IMR-90 (cell line): ENCODE measurements around the gene ITM2B. TPM values are rescaled to one million over a fixed set of nuclear protein-coding genes. Genes with fewer than 3 reads are reported as not detected.

Source experiments
- ATAC-seq: fragments of 200-7000 bp; cut with Tn5 transposase; 2 replicates; pipeline ENCODE4 v1.9.1; 2020; ENCODE audit warnings: low read depth, mild to moderate bottlenecking, moderate library complexity
- BruUV-seq: library from RNA; stranded (reverse); fragments of 400-500 nt; replicated peaks from 2 replicates; lab custom pipeline; 2021; lab: Mats Ljungman, UMichigan
- CTCF ChIA-PET: fragments of 300-600 bp; formaldehyde crosslinking; extraction: SDS; loops from one replicate; lab custom pipeline; 2021; ENCODE audit warnings: antibody characterized with exemption; lab: Yijun Ruan, JAX
- POLR2A ChIA-PET: fragments of 300-600 bp; sonication (Branson Sonifier 250); formaldehyde crosslinking; loops from one replicate; lab custom pipeline; 2022; ENCODE audit warnings: antibody characterized with exemption; ENCODE audit not compliant: unreplicated experiment; lab: Charles Lee
- DNase-seq: peaks from one replicate; pipeline ENCODE4 v3.0.0; 2013
- H2AFZ ChIP-seq: replicated peaks from 2 replicates; pipeline ENCODE3; 2013; ENCODE audit warnings: low read length, mild to moderate bottlenecking; ENCODE audit not compliant: poor library complexity
- H2AK5ac ChIP-seq: 2 replicates; pipeline ENCODE4 v1.6.1; 2013; ENCODE audit warnings: low read depth, low read length, inconsistent platforms
- H2AK9ac ChIP-seq: replicated peaks from 2 replicates; pipeline ENCODE3; 2013; ENCODE audit warnings: mild to moderate bottlenecking, low read depth, low read length, moderate library complexity; ENCODE audit not compliant: poor library complexity
- H2BK120ac ChIP-seq: 2 replicates; pipeline ENCODE4 v1.6.1; 2013; ENCODE audit warnings: low read depth, low read length, inconsistent platforms
- H2BK15ac ChIP-seq: 3 replicates; pipeline ENCODE4 v1.6.1; 2013; ENCODE audit warnings: low read depth, low read length, inconsistent platforms
- H2BK20ac ChIP-seq: 2 replicates; pipeline ENCODE4 v1.6.1; 2013; ENCODE audit warnings: low read depth, mild to moderate bottlenecking, inconsistent platforms, low read length, moderate library complexity
- H2BK5ac ChIP-seq: 2 replicates; pipeline ENCODE4 v1.6.1; 2013; ENCODE audit warnings: mild to moderate bottlenecking, low read depth, low read length, inconsistent platforms; ENCODE audit not compliant: poor library complexity, severe bottlenecking
- H3K14ac ChIP-seq: replicated peaks from 2 replicates; pipeline ENCODE4 v1.6.1; 2013; ENCODE audit warnings: low read depth, low read length, inconsistent platforms
- H3K18ac ChIP-seq: 2 replicates; pipeline ENCODE4 v1.6.1; 2013; ENCODE audit warnings: low read depth, low read length, control low read depth
- H3K23ac ChIP-seq: 2 replicates; pipeline ENCODE4 v1.6.1; 2013; ENCODE audit warnings: low read depth, low read length, inconsistent platforms
- H3K27ac ChIP-seq: 2 replicates; pipeline ENCODE4 v1.5.1; 2013; ENCODE audit warnings: mild to moderate bottlenecking, control low read depth, low read length; ENCODE audit not compliant: insufficient read depth
- H3K27me3 ChIP-seq: 2 replicates; pipeline ENCODE4 v1.6.1; 2013; ENCODE audit warnings: low read length; ENCODE audit not compliant: control insufficient read depth, insufficient read depth
- H3K36me3 ChIP-seq: 2 replicates; pipeline ENCODE4 v1.6.1; 2013; ENCODE audit warnings: low read length, mixed read lengths; ENCODE audit not compliant: control insufficient read depth, insufficient read depth
- H3K4ac ChIP-seq: 2 replicates; pipeline ENCODE4 v1.6.1; 2013; ENCODE audit warnings: low read depth, low read length, inconsistent platforms
- H3K4me1 ChIP-seq: 2 replicates; pipeline ENCODE4 v1.6.1; 2013; ENCODE audit warnings: low read length, mixed read lengths; ENCODE audit not compliant: control insufficient read depth, insufficient read depth
- H3K4me2 ChIP-seq: 2 replicates; pipeline ENCODE4 v1.6.1; 2013; ENCODE audit warnings: low read depth, mild to moderate bottlenecking, control low read depth, low read length, moderate library complexity
- H3K4me3 ChIP-seq: 2 replicates; pipeline ENCODE4 v1.5.1; 2013; ENCODE audit warnings: low read depth, mild to moderate bottlenecking, control low read depth, low read length, moderate library complexity; ENCODE audit not compliant: insufficient read depth
- H3K56ac ChIP-seq: 2 replicates; pipeline ENCODE4 v1.6.1; 2013; ENCODE audit warnings: low read length, inconsistent platforms; ENCODE audit not compliant: insufficient read depth; ENCODE audit errors: extremely low read depth
- H3K79me1 ChIP-seq, 2 experiments: 2 replicates each; pipeline ENCODE4 v1.6.1; 2013; ENCODE audit warnings: low read length in 2 of 2, inconsistent platforms in 1 of 2, low read depth in 1 of 2
- H3K9ac ChIP-seq: 2 replicates; pipeline ENCODE4 v1.6.1; 2013; ENCODE audit warnings: low read depth, low read length, control low read depth
- H3K9me1 ChIP-seq: 2 replicates; pipeline ENCODE4 v1.6.1; 2013; ENCODE audit warnings: low read length, inconsistent platforms; ENCODE audit not compliant: insufficient read depth
- H3K9me3 ChIP-seq: 2 replicates; pipeline ENCODE4 v1.6.1; 2013; ENCODE audit warnings: low read length; ENCODE audit not compliant: control insufficient read depth, insufficient read depth
- H4K20me1 ChIP-seq: 2 replicates; pipeline ENCODE4 v1.6.1; 2013; ENCODE audit warnings: low read length, inconsistent platforms; ENCODE audit not compliant: insufficient read depth
- H4K5ac ChIP-seq: 2 replicates; pipeline ENCODE4 v1.6.1; 2013; ENCODE audit warnings: mild to moderate bottlenecking, low read depth, low read length, control low read depth
- H4K8ac ChIP-seq, 2 experiments: 2 replicates each; pipeline ENCODE4 v1.6.1; 2013; ENCODE audit warnings: low read depth in 2 of 2, low read length in 2 of 2, control low read depth in 1 of 2, inconsistent platforms in 1 of 2
- H4K91ac ChIP-seq: 2 replicates; pipeline ENCODE4 v1.6.1; 2013; ENCODE audit warnings: low read depth, low read length, inconsistent platforms; ENCODE audit not compliant: insufficient read depth
- BHLHE40 ChIP-seq: fragments of 150-350 bp; IDR thresholded peaks from 2 replicates; pipeline ENCODE4 v1.6.1; 2016; ENCODE audit warnings: mild to moderate bottlenecking, low read depth, low read length
- CEBPB ChIP-seq: IDR thresholded peaks from 2 replicates; pipeline ENCODE4 v1.6.1; 2012; ENCODE audit warnings: low read depth, low read length, improper control_type of control experiment
- CHD1 ChIP-seq: IDR thresholded peaks from 2 replicates; pipeline ENCODE4 v1.6.1; 2012; ENCODE audit warnings: low read depth, low read length, improper control_type of control experiment
- FOS ChIP-seq: fragments of 150-350 bp; IDR thresholded peaks from 2 replicates; pipeline ENCODE4 v1.6.1; 2016; ENCODE audit warnings: low read depth, low read length
- MAFK ChIP-seq: IDR thresholded peaks from 2 replicates; pipeline ENCODE4 v1.6.1; 2012; ENCODE audit warnings: low read depth, low read length, improper control_type of control experiment
- MAZ ChIP-seq: IDR thresholded peaks from 2 replicates; pipeline ENCODE4 v1.6.1; 2012; ENCODE audit warnings: low read depth, mild to moderate bottlenecking, low read length, improper control_type of control experiment, moderate library complexity, borderline replicate concordance
- MXI1 ChIP-seq: IDR thresholded peaks from 2 replicates; pipeline ENCODE4 v1.6.1; 2012; ENCODE audit warnings: low read depth, mild to moderate bottlenecking, low read length, moderate library complexity, borderline replicate concordance
- NFE2L2 ChIP-seq: fragments of 150-350 bp; IDR thresholded peaks from 2 replicates; pipeline ENCODE4 v1.6.1; 2016; ENCODE audit warnings: low read depth, mild to moderate bottlenecking, low read length
- POLR2A ChIP-seq: IDR thresholded peaks from 2 replicates; pipeline ENCODE4 v1.6.1; 2012; ENCODE audit warnings: mild to moderate bottlenecking, low read depth, low read length
- RAD21 ChIP-seq: IDR thresholded peaks from 2 replicates; pipeline ENCODE4 v1.6.1; 2012; ENCODE audit warnings: low read length, improper control_type of control experiment
- RCOR1 ChIP-seq: IDR thresholded peaks from 2 replicates; pipeline ENCODE4 v1.6.1; 2012; ENCODE audit warnings: mild to moderate bottlenecking, low read length, improper control_type of control experiment; ENCODE audit not compliant: insufficient replicate concordance
- RFX5 ChIP-seq: IDR thresholded peaks from 2 replicates; pipeline ENCODE4 v1.8.0; 2012; ENCODE audit warnings: low read depth, mild to moderate bottlenecking, low read length, moderate library complexity
- SMC3 ChIP-seq: fragments of 150-350 bp; IDR thresholded peaks from 2 replicates; pipeline ENCODE4 v1.6.1; 2016; ENCODE audit warnings: low read depth, mild to moderate bottlenecking, antibody characterized with exemption, low read length, moderate library complexity
- WGBS, 2 experiments: methylation state at CpG; one replicate each; pipeline versions ENCODE4 v1.1.5 to v1.1.7; 2013; ENCODE audit warnings: missing lambda C conversion rate in 2 of 2; ENCODE audit not compliant: insufficient read length in 1 of 2; ENCODE audit errors: extremely low coverage in 2 of 2; 5-methylcytosine and 5-hydroxymethylcytosine counted together
- dilution Hi-C: fragments of 300-500 bp; cut with HindIII; formaldehyde crosslinking; loops from one replicate; pipeline ENCODE4 v1.14.3; 2018; ENCODE audit warnings: low sequenced_read_pairs; ENCODE audit not compliant: unreplicated experiment
- in situ Hi-C: fragments of 300-500 bp; cut with MboI; formaldehyde crosslinking; loops from 3 replicates; pipeline ENCODE4 v1.14.3; 2019; ENCODE audit warnings: low sequenced_read_pairs, inconsistent platforms, mixed read lengths
- intact Hi-C: fragments of 100-400 bp; cut with micrococcal nuclease; formaldehyde crosslinking; loops from 2 replicates; pipeline ENCODE4 v1.10.0; 2022
- polyA plus RNA-seq, 3 experiments: library from polyadenylated mRNA; depleted of rRNA; stranded (reverse); fragments of >200 nt; gene quantifications; 2 replicates each; pipeline ENCODE4 v1.2.3, GENCODE V29; 2012; ENCODE audit warnings: low replicate concordance in 1 of 3
- total RNA-seq: library from RNA; depleted of rRNA; stranded (reverse); fragments of >200 nt; gene quantifications from 2 replicates; pipeline ENCODE4 v1.2.3, GENCODE V29; 2012
- TF ChIP-seq, protein P1 (sequence below): fragments of 150-350 bp; IDR thresholded peaks from 2 replicates; pipeline ENCODE4 v1.6.1; 2017; ENCODE audit warnings: mild to moderate bottlenecking, antibody characterized with exemption, low read length, low read depth
- TF ChIP-seq, protein P2 (sequence below): conservative IDR thresholded peaks from 2 replicates; pipeline ENCODE4 v1.5.1; 2012; ENCODE audit warnings: mild to moderate bottlenecking, low read depth, low read length, improper control_type of control experiment
- TF ChIP-seq, protein P3 (sequence below): fragments of 150-350 bp; IDR thresholded peaks from 2 replicates; pipeline ENCODE4 v1.6.1; 2016; ENCODE audit warnings: low read depth, mild to moderate bottlenecking, low read length, moderate library complexity, borderline replicate concordance

The ITM2B gene
- total and polyA plus RNA-seq, 2 of the 4 experiments (the other 2 are of a cell fraction) = 51.1 to 158 TPM

DNA sequence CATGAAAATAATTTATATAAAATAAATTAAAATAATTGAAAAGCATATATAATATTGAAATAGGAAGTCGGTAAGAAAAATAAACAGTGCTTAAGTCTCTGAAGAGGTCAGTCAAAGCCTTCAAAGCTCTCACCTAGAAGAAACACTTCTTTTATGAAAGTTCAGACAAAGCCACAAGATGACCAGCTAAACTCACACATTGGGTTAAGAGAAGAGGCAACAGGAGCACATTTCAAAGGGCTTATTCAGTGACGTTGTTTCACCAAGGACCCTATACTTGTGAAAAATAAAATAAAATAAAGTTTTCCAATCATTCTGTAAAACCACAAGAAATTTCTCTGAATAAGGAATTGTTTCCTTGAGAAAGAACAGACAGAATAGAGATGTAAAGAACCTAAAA is 2.5 kb upstream of the ITM2B start:
- Histone ChIP-seq H3K9me1 (peaks cover 3% of the 10 kb centered on the region; the same call in 1 of the 2 replicates), H3K4ac (no peak overlapping the region), H2BK20ac (no peak overlapping the region), H4K20me1 (peaks cover 3% of the 10 kb centered on the region; the same call in 1 of the 2 replicates), H4K91ac (no peak overlapping the region), H3K9ac (no peak overlapping the region), H2BK15ac (no peak overlapping the region), H3K56ac (no peak overlapping the region), H3K36me3 (no peaks in the 10 kb centered on the region), H3K23ac (no peak overlapping the region), H3K4me2 (no peak overlapping the region), H2BK5ac (no peak overlapping the region), H3K14ac (no peak overlapping the region), H3K4me1 (peaks cover 3% of the 10 kb centered on the region), H3K27ac (no peak overlapping the region), H4K8ac (no peak overlapping the region), H2AFZ (no peak overlapping the region), H3K18ac (no peak overlapping the region), H2AK5ac (no peak overlapping the region), H2BK120ac (no peak overlapping the region), H2AK9ac (no peak overlapping the region), H3K4me3 (no peak overlapping the region), H3K9me3 (no peaks in the 10 kb centered on the region), H3K27me3 (peaks cover 13% of the 10 kb centered on the region; the same call in 1 of the 2 replicates), H3K79me1 (peaks cover 7 to 16% of the 10 kb centered on the region in 2 experiments), H4K5ac (no peak overlapping the region)
- dilution Hi-C loops (no loop called here), in situ Hi-C loops (no loop called here), intact Hi-C loops (loop anchor here (5.0 to 10.0 kb wide), 3 partner anchors 103 to 534 kb away; no protein-coding TSS in a partner anchor)
- POLR2A ChIA-PET = no interaction called here
- CTCF ChIA-PET = no interaction called here
- no peak for DNase-seq
- WGBS, 2 experiments = no CpG with 5 or more reads among the region's 2 CpGs
- ATAC-seq = no peak
- no peak for TF ChIP-seq POLR2A
- TF ChIP-seq MAZ = no peak
- TF ChIP-seq BHLHE40 = no peak
- TF ChIP-seq, protein P1, sequence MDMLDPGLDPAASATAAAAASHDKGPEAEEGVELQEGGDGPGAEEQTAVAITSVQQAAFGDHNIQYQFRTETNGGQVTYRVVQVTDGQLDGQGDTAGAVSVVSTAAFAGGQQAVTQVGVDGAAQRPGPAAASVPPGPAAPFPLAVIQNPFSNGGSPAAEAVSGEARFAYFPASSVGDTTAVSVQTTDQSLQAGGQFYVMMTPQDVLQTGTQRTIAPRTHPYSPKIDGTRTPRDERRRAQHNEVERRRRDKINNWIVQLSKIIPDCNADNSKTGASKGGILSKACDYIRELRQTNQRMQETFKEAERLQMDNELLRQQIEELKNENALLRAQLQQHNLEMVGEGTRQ = no peak
- TF ChIP-seq CHD1 = no peak
- TF ChIP-seq CEBPB = no peak
- TF ChIP-seq RAD21 = no peak
- no peak for TF ChIP-seq MXI1
- TF ChIP-seq, protein P2, sequence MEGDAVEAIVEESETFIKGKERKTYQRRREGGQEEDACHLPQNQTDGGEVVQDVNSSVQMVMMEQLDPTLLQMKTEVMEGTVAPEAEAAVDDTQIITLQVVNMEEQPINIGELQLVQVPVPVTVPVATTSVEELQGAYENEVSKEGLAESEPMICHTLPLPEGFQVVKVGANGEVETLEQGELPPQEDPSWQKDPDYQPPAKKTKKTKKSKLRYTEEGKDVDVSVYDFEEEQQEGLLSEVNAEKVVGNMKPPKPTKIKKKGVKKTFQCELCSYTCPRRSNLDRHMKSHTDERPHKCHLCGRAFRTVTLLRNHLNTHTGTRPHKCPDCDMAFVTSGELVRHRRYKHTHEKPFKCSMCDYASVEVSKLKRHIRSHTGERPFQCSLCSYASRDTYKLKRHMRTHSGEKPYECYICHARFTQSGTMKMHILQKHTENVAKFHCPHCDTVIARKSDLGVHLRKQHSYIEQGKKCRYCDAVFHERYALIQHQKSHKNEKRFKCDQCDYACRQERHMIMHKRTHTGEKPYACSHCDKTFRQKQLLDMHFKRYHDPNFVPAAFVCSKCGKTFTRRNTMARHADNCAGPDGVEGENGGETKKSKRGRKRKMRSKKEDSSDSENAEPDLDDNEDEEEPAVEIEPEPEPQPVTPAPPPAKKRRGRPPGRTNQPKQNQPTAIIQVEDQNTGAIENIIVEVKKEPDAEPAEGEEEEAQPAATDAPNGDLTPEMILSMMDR = no peak
- TF ChIP-seq FOS = no peak
- no peak for TF ChIP-seq RCOR1
- TF ChIP-seq RFX5 = no peak
- TF ChIP-seq NFE2L2 = no peak
- TF ChIP-seq MAFK = no peak
- TF ChIP-seq, protein P3, sequence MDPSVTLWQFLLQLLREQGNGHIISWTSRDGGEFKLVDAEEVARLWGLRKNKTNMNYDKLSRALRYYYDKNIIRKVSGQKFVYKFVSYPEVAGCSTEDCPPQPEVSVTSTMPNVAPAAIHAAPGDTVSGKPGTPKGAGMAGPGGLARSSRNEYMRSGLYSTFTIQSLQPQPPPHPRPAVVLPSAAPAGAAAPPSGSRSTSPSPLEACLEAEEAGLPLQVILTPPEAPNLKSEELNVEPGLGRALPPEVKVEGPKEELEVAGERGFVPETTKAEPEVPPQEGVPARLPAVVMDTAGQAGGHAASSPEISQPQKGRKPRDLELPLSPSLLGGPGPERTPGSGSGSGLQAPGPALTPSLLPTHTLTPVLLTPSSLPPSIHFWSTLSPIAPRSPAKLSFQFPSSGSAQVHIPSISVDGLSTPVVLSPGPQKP = no peak
- TF ChIP-seq SMC3 = no peak
- no TSS peak for BruUV-seq
